Uterus (tissue), 2 donors: Measurements from ENCODE around the gene PPP1R2C.

ENCODE experiments used
- CTCF ChIP-seq, 4 experiments: fragments of 200-600 bp in 2 of 4; fragments of 450-650 bp in 2 of 4; sonication (generic) in 2 of 4; IDR thresholded peaks; one replicate each; pipeline ENCODE4 v1.5.1; 2016 to 2019; ENCODE audit warnings: antibody characterized with exemption in 4 of 4, mild to moderate bottlenecking in 2 of 4, moderate library complexity in 1 of 4
- POLR2A ChIP-seq, 2 donors: fragments of 450-650 bp; IDR thresholded peaks; one replicate each; pipeline ENCODE4 v1.6.1; 2016; ENCODE audit warnings: antibody characterized with exemption in 2 of 2, mild to moderate bottlenecking in 1 of 2, moderate library complexity in 1 of 2

- TF ChIP-seq CTCF (IDR thresholded peaks at IDR 0.05) (no peak), POLR2A (IDR thresholded peaks at IDR 0.05) (no peak)
Measured at GRCh38 chrX:42770566-42770965, 7.4 kb downstream of the PPP1R2C start.
